Medulla oblongata (tissue), 1 donor: Measurements from ENCODE around the gene TACC3.

ENCODE experiments used
- DNase-seq: peaks from one replicate; pipeline ENCODE4 v3.0.0-alpha.2; 2015; ENCODE audit errors: extremely low spot score

TACC3 gene

GRCh38 chr4:1723131-1723801 lies 1.9 kb downstream of the TACC3 start:
- no peak for DNase-seq

- DNase-seq: no peak
Observed at GRCh38 chr4:1725521-1725920, 4.2 kb downstream of the TACC3 start.

- DNase-seq: peak; percentile 95
Observed at GRCh38 chr4:1726146-1726934, 5.0 kb downstream of the TACC3 start.

- peak; percentile 28 for DNase-seq
Observed at GRCh38 chr4:1727117-1728031, 6.1 kb downstream of the TACC3 start.

GRCh38 chr4:1728061-1728980 lies 7.0 kb downstream of the TACC3 start:
- DNase-seq: no peak

GRCh38 chr4:1730532-1731135 lies 9.3 kb downstream of the TACC3 start:
- DNase-seq: no peak

GRCh38 chr4:1731180-1731579 lies 9.9 kb downstream of the TACC3 start:
- no peak for DNase-seq

DNA sequence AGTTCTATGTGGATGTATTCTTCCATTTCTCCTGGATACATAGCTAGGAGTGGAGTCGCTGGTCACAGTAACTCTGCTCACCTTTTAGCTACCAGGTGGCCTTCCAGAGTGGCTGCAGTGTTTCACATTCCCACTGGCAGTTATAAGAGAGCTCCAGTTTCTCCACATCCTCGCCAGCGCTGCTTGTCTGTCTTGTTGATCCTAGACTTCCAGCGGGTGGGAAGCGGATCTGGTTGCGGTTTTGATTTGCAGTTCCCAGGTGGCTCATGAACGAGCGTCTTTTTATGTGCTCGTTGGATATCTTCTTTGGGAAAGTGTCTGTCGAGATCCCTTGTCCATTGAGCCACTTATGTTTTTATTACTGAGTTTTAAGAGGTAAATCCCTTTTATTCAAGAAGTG lies 11.6 kb downstream of the TACC3 start:
- no peak for DNase-seq

DNA sequence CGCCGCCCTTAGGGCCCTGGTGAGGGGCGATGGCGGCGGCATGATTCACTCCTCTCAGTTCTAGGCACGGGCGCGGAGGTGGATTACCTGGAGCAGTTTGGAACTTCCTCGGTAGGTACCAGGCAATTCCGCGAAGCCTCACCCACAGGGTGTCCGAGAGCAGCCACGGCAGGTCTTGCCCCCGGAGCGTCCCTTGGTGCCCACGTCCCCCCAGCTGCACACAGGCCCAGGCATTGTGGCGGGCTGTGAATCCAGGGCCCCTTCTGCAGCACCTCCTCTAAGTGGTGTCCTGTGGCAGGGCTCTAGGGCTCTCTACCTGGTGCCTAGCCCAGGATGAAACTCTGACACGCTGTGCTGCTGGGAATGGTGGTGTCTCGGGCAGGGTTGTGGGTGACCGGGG lies 13.9 kb downstream of the TACC3 start:
- no peak for DNase-seq

DNA sequence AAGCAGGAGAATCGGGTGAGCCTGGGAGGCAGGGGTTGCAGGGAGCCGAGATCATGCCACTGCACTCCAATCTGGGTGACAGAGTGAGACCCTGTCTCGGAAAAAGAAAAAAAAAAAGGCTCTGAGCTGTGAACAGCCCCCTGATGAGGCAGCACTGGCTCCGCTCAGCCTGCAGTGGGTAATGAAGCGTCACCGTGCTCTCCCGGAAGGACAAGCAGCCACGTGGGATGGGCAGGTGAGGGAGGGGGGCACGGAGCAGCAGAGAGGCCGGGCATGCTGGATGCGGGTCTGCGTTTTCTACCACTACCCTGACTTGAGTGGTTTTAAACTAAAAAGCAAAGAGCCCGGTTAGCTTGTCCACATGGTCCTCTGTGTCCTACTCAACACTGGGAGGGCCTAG lies 15.5 kb downstream of the TACC3 start:
- DNase-seq: no peak

GRCh38 chr4:1737666-1738065 lies 16.3 kb downstream of the TACC3 start:
- DNase-seq: no peak

DNA sequence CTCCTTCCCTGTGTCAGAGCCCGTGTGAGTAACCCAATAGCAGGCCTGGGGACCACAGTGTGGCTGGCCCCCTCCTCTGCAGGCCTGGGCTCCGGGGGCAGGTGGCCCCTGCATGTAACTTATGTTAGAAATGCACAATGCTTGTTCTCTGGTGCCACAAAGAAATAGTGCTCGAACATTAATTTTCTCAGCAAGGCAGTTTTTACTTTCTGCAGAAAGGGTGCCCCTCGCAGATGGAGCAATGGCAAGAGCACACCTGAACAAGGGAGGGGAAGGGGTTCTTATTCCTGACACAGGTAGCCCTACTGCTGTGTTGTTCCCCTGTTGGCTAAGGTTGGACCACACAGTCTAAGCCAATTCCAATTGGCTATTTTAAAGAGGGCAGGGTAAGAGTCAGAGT lies 17.1 kb downstream of the TACC3 start:
- no peak for DNase-seq

- no peak for DNase-seq
Observed at GRCh38 chr4:1739358-1739757, 18.0 kb downstream of the TACC3 start.

DNA sequence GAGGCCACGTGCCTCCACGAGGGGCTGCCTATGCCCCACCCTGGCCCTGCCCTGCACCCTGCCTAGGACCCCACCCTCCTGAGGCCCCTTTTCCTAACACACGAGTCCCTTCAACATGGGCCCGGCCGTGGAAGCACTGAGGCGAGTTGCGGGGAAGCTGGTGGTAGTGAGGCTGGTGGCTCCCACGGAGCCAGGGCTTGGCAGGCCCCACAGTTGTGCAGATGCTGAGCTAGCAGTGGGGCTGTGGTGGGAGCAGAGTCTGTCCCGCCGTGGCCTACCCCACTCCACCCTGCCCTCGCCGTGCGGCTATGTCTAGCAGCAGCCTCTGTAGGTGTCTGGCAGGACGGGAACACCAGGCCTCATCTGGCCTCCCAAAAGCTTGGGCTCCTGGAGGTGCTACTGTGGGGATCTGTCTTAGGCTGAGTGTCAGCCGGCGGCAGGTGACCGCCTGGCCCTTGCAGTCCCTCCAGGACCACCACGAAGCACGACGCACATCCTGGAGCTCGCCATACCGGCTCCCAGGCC lies 18.8 kb downstream of the TACC3 start:
- no peak for DNase-seq

- DNase-seq: no peak
Observed at GRCh38 chr4:1741208-1741607, 19.9 kb downstream of the TACC3 start.

DNA sequence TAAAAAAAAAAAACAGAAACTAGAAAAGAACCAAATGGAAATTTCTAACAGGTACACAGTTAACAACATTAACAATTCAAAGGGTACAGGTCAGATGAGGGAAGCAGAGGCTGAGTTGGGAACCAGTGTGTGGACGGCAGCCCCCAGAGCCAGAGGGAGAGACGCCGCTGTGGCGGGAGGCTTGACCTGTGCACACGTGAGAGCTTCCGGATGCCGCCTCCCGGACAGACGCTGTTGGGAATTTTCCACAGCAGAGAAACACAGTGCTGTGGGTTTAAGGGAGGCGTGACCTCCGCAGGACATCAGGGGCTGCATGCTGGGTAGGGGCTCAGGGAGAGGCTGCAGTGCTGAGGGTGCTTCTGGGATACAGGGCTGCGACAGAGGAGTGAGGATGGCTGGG lies 22.2 kb downstream of the TACC3 start:
- DNase-seq: no peak

DNA sequence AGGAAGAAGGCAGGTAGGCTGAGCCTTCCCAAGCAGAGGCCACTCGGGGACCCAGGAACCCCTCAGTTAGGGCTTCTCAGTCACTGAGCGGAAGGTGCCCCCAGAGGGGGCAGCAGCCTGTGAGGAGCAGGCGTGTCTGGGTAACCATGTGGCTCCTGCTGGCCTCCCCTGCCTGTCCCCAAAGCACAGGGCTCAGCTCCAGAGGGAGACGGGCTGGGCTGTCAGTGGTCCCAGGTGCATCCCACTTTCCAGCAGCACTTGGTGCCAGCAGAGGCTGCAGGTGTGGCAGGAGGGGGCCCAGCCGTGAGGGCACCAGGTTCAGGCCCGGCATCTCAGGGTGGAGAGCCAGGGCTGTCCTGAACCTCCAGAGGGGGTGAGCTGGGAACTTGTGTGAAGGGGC lies 22.7 kb downstream of the TACC3 start:
- DNase-seq: no peak

DNA sequence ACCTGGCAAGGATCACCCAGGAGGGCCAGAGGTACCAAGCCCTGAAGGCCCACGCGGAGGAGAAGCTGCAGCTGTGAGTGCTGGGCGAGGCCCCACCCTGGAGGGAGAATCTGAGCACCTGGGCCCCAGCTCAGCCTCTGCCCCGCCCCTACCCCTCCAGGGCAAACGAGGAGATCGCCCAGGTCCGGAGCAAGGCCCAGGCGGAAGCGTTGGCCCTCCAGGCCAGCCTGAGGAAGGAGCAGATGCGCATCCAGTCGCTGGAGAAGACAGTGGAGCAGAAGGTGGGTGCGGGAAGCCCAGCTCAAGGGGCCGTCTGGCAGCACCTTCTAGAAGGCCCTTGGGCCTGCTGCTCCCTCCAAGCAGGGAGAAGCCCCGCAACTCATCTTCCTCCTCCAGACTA lies 23.2 kb downstream of the TACC3 start:
- no peak for DNase-seq

- no peak for DNase-seq
Observed at GRCh38 chr4:1745165-1745564, 23.8 kb downstream of the TACC3 start.

DNA sequence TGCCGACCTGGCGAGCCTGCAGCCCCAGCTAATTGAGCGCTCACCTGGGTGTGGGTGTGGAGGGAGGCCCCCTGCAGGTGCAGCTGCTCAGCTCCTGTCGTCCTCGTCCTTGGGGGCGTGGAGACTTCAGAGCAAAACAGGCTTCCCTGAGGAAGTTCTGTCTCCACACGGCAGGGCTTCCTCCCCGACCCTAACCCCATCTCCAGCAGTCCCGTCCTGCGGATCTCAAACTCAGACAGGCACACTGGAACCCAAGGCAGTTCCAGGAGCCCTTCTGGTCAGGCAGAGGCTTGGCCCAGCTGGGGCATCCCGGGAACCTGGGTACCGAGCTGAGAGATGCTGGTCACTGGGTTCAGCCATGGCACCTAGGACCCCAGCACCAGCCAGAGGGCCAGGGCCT lies 24.4 kb downstream of the TACC3 start:
- no peak for DNase-seq

DNA sequence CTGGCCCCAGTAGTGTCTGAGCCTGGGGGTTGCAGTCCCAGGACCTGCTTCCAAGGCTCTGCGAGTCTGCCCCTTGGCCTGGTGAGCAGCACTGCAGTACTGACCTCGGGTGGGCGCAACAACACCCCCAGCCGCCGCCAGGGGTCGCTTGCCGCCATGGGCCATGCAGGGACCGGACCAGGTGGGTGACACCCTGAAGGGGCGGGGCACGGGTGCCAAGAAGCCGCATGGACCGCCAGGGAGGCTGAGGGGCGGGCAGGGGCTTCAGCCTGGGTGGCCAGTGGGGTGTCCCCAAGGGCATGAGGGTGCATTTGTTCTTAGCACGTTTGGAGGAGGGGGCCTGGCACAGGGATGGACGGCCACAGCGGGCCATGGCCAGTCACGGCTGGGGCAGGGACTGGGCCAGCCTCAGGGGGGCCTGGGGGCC lies 25.0 kb downstream of the TACC3 start:
- no peak for DNase-seq
